ENCODE data around the gene UBE4B.
"Not testable (repeated sequence)": the region's sequence is repeated elsewhere in the genome, so short reads cannot be mapped to it uniquely, and the experiment has no call there.

Gene UBE4B

DNA sequence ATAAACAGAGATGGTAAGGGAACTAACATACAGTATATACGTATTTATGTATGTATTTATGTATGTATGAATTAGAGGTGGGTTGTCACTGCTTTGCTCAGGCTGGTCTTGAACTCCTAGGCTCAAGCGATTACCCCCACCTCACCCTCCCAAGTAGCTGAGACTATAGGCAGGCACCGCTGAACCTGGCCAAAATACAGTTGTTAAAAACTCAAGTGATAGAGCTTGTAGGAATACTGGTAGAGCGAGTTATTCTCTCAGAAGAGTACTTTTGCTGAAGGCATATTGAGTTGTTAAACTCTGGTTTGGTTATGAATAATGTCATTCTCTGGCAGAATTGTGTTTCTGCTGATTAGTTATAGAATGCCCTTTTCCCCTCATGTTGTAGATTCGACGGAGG lies 38.9 kb downstream of the UBE4B start:
- no peak for DNase-seq (ENCODE audit: low read depth in 2 of 2)

GRCh38 chr1:10073371-10073770 lies 40.6 kb downstream of the UBE4B start:
- DNase-seq (ENCODE audit: low read depth in 2 of 2): not testable (repeated sequence)

DNA sequence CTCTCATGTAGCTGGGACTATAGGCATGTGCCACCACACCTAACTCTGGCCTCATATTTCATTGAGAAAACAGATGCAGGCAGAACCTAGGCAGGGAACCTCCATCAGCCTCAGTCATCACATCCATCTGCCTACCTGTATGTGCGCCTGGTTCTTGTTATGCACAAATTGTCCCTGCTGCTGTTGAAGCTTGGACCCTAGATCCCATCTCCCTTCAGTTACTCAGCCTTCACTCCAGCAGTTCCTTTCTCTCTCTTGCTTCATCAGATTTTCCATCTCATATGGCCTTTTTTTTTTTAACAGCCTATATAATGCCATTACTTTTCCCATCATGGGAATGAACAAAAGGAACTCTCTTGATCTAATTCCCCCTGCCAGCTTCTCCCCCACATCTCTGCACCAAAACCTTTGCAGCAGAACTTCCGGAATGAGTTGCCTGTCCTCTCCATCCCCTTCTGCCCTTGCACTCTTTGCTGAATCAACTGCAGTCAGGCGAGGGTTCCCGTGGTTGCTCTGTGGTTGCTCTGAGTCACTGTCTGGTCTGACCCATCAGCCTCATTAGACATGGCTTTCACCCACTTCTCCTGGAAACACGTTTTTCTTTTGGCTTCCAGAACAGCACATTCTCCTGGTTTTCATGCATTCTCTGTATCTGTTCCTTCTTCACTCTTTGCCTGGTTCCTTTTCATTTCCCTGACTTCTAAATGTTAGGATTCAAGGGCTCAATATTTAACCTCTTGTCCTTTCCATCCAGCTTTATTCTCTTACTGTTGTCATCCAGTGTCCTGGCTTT lies 41.5 kb downstream of the UBE4B start:
- peak; percentile 77 to 81 for DNase-seq (ENCODE audit: low read depth in 2 of 2)

DNA sequence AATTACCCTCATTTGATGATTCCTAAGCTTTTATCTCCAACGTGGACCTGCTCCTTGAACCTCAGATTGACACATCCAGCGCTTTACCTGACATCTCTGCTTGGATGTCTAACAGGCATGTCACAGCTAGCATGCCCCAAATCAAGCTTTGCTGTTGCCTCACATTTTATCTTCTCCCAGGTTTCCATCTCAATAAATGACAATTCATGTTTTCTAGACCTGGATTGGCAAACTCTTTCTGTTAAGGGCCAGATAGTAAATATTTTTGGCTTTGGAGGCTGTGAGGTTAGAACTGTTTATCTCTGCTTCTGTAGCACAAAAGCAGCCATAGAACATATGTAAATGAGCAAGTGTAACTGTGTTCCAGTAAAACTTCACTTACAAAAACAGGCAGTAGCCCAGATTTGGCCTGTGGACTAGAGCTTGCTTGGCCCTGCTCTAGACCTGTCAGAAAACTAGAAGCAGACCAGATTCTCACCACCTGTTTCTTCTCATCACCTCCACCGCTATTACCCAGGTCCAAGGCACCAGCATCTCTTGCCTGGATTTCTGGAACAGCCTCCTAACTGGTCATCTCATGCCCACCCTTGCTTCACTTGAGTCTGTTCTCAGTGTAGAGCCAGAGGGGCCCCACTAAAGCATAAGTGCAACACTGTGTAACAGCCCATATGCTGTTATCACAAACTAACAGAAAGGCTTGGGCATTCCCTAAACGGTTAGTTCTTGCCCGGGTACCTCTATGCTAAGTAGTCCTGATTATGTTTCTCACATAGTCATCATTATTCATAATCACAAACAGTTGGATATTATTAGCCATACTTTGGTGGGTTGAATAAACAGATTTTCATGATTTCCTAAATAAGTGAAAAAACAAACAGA lies 42.3 kb downstream of the UBE4B start:
- no peak for DNase-seq (ENCODE audit: low read depth in 2 of 2)

DNA sequence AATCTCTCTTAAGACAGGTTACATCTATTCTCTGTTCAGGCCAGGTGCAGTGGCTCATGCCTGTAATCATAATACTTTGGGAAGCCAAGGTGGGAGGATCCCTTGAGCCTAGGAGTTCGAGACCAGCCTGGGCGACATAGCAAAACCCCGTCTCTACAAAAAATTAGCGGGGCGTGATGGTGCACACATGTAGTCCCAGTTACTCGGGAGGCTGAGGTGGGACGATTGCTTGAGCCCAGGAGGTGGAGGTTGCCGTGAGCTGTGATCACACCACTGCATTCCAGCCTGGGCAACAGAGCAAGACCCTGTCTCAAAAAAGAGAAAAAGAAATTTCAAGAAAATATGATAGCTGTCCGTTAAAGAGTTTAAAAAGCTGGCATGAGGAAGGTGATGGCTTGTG lies 43.0 kb downstream of the UBE4B start:
- DNase-seq (ENCODE audit: low read depth in 2 of 2): no peak

DNA sequence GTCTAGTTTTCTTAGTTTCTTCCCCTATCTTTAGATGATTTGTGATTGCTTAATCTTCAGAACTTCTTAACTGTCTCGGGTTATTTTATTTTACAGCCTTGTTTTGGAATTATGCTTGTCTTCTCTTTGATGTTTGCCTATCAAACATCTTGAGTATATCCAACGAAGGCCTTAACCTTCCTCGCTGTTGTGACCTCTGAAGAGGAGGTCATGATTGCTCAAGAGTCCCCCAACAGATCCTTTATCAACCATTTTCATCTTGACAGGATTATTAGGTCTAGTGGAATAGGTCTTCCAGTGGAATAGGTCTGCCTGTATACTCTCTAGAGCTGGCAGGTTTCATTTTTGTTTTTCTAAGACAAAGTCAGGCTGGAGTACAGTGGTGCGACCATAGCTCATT lies 45.7 kb downstream of the UBE4B start:
- no peak for DNase-seq (ENCODE audit: low read depth in 2 of 2)

GRCh38 chr1:10080523-10080922 lies 47.8 kb downstream of the UBE4B start:
- DNase-seq (ENCODE audit: low read depth in 2 of 2): no peak

GRCh38 chr1:10082785-10083479 lies 50.2 kb downstream of the UBE4B start:
- no peak for DNase-seq (ENCODE audit: low read depth in 2 of 2)

- DNase-seq (ENCODE audit: low read depth in 2 of 2): no peak
Measured at GRCh38 chr1:10084045-10084444, 51.3 kb downstream of the UBE4B start.

DNA sequence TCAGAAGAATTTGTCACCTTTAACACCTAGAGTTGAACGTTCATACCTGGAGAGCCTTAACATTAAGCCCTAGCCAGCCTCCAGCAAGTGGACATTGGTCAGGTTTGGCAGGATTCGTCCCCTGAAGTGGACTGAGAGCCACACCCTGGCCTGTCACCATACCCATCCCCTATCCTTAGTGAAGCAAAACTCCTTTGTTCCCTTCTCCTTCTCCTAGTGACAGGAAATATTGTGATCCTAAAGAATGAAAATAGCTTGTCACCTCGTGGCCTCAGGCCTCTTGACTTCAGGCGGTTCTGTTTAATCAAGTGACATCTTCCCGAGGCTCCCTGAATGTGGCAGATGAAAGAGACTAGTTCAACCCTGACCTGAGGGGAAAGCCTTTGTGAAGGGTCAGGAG lies 52.3 kb downstream of the UBE4B start:
- DNase-seq (ENCODE audit: low read depth in 2 of 2): no peak

GRCh38 chr1:10087210-10087609 lies 54.5 kb downstream of the UBE4B start:
- DNase-seq (ENCODE audit: low read depth in 2 of 2): no peak

DNA sequence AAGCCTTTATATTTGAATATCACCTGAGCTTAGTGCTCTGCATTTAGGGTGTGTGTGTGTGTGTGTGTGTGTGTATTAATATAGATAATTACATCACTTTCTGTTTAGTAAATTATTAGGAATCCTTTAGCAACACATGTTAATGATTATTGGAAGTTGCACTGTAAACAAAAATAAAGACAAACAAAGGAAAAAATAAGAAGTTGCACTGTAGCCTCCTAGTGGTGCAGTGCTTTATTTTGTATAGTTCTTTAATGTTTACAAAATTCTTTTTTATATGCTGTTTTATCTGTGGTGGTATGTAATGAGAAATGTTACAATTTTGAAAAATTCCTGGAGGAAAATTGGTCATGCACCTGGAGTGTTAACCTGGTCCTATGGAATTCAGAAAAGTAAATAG lies 69.2 kb downstream of the UBE4B start:
- no peak for DNase-seq (ENCODE audit: low read depth in 2 of 2)

GRCh38 chr1:10103193-10103592 lies 70.4 kb downstream of the UBE4B start:
- DNase-seq (ENCODE audit: low read depth in 2 of 2): no peak

DNA sequence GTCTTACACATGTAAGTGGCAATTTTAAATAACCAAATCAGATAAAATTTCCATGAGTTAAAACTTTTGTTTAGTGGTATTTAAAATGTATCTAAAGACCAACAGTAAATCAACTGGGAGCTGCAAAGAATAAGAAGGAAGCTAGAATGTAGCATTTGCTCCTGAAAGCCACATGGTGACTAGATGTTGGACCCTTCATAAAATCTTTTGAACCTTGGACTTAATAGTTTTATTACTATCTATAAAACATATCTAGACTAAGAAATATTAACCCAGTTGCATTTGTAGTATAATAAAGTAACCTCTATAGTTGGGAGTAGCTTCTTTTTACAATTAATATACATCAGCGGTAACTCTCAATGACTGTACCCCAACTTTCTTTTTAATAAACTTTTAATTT lies 72.1 kb downstream of the UBE4B start:
- no peak for DNase-seq (ENCODE audit: low read depth in 2 of 2)

DNA sequence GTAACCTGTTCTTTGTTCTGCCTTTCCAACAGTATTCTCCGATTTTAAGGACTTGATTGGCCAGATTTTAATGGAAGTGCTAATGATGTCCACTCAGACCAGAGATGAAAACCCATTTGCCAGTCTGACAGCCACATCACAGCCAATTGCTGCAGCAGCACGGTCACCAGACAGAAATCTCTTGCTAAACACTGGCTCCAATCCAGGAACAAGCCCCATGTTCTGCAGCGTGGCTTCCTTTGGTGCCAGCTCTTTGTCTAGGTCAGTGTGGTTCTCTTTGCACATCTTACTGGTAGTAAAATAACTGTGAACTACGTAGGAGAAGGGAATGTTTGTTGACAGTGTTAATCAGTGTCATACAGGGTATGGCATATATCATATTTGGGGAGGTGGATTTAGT lies 72.7 kb downstream of the UBE4B start:
- DNase-seq (ENCODE audit: low read depth in 2 of 2): no peak

DNA sequence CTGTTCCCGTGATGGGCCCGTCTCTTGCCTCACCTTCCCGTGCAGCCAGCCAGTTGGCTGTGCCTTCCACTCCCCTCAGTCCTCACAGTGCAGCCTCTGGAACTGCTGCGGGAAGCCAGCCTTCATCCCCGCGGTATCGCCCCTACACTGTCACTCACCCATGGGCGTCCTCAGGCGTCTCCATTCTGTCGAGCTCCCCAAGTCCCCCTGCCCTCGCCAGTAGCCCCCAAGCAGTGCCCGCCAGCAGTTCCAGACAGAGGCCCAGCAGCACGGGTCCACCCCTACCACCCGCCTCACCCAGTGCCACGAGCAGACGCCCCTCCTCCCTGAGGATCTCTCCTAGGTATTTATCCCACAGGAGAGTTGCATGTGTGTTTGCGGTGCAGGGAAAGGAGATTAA lies 73.5 kb downstream of the UBE4B start:
- no peak for DNase-seq (ENCODE audit: low read depth in 2 of 2)

DNA sequence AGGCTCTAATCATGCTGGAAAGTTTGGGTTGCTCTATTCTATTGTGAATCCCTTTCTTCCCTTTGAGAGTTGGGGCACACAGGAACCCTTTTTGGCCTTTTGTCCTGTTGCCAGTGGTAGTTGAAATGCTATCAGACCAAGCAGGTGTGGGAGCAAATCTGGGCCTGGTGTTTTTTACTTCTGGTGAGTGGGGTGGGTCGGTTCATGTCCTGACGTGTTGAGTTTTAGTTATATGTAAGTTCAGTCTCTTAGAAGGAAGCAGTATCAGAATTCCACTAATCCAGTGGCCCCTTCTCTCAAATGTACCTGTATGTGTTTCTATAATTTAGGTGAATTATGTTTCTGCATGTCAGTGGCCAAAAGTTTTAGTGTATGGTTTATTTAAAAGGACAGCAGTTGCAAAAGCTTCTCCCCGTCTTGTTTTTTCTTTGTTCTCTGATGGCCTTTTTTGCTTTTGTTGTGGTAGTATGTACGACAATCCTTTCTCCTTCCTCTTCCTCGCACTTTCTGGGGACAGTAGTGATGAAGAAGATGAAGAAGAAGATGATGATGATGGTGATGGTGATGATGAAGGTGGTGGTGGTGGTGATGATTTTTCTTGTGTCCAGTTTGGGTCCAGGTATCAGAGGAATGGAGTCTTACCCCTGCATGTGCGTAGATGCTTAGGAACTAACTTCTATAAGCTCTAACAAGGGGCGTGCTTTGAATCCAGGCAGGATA lies 74.2 kb downstream of the UBE4B start:
- DNase-seq (ENCODE audit: low read depth in 2 of 2): no peak

GRCh38 chr1:10107476-10107847 lies 74.7 kb downstream of the UBE4B start:
- not testable (repeated sequence) for DNase-seq (ENCODE audit: low read depth in 2 of 2)

DNA sequence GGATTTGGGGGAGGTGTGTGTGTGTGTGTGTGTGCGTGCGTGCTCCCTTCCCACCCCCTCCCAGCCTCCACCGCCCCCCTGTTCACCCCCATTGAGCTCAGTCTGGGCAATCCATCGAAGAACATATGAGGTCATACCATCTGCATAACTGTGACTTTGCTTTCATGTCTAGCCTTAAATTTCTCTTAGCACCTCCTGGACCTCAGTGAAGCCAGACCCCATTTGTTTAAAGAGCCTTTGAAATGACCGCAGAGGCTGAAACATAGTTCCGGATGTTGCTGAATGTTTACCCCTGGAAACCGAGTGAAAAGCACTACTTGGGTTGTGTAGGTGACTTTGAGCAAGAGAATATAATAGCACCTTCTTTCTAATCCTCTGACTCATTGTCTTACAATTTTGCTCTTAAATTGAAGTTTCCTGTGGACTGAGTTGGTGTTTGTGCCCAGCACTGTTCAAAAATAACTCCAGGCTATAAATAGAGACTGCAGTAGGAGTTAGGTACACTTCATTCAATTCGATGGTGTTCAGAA lies 75.4 kb downstream of the UBE4B start:
- DNase-seq (ENCODE audit: low read depth in 2 of 2): peak in 1 of 2 experiments; percentile 9

DNA sequence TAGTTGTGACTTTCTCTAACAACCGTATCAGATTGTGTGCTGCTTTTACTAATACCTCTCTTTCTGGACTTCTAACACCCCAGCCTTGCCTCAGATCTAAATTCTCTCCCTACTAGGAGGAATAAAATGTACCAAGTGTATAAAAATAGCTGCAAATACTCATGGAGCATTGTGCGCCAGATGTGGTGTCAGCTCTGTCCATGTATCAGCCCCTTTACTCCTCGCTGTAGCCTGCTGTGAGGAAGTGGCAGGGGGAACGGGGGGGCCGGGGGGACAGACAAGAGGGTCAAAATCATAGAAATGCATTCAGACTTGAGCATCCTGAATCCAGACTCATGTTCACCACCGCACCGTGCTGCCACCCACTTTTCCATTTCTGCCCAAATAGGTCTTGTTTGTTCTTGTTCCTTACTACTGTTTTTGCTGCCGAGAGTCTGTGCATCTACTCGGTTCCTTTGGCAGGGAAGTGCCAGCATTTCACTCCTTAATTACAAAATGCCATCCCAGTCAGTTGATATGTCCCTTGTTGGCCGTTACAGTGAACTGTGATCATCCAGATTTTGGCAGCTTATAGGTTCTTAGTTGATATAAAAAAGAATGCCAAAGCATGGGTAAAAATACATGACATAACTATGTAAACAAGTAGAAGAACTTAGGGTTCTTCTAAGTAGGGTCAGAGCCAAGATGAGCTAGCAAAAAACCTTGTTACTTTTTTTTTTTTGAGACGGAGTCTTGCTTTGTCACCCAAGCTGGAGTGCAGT lies 76.4 kb downstream of the UBE4B start:
- no peak for DNase-seq (ENCODE audit: low read depth in 2 of 2)

- no peak for DNase-seq (ENCODE audit: low read depth in 2 of 2)
Measured at GRCh38 chr1:10113501-10113900, 80.7 kb downstream of the UBE4B start.
